DMS 273 (cell line): ENCODE results near the gene NAT8.
A peak's percentile ranks its signal among the peaks of the same experiment; 100 is the strongest.
"Not testable (repeated sequence)": the region's sequence is repeated elsewhere in the genome, so short reads cannot be mapped to it uniquely, and the experiment has no call there.

Experiments
- DNase-seq: peaks from one replicate; lab custom pipeline; 2025; ENCODE audit not compliant: unreplicated experiment; lab: John Stamatoyannopoulos, UW

Gene NAT8, protein sequence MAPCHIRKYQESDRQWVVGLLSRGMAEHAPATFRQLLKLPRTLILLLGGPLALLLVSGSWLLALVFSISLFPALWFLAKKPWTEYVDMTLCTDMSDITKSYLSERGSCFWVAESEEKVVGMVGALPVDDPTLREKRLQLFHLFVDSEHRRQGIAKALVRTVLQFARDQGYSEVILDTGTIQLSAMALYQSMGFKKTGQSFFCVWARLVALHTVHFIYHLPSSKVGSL

GRCh38 chr2:73642338-73643018 is at the start of gene NAT8:
Gene NAT8 (minus strand): TSS chr2:73642422. CDS start chr2:73641628, 794 bp downstream.
- no peak for DNase-seq

GRCh38 chr2:73690372-73691088 is 48.3 kb upstream of the NAT8 start:
- peak; percentile 63 for DNase-seq

DNA sequence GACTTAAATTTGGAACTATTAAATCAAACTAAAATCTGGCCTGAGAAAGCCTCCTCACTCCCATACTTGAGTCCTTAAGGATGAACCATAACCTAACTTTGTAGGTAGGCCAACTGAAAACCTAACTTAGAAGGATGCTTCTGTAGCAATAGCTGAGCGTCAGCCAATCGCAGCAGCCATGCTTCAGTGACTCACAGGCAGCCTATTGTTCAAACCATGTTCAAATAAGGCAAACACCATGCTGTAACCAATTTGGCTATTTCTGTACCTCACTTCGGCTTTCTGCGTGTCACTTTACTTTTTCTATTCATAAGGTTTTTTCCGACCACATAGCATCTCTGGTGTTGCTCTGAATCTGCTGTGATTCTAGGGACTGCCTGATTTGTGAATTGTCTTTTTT is 46.3 kb upstream of the NAT8 start:
- not testable (repeated sequence) for DNase-seq

- DNase-seq = no peak
Observed at GRCh38 chr2:73685764-73686438, 43.7 kb upstream of the NAT8 start.

DNA sequence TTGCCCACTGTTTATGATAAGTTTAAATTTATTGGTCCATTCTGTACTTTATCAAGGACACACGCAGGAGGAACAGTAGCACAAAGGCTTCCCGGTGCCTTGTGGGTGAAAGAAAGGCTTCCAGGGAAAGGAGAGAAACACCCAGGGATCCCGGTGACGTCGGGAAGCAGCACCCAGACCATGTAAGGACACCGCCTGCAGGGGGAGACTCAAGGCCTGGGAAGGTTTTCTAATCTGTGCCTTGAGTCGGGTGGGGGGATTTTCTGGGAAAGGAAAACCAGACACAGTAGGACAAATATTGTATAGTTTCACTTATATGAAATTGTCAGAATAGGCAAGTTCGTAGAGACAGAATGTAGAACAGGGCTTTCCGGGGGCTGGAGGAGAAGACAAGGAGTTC is 42.7 kb upstream of the NAT8 start:
- DNase-seq = peak; percentile 31

DNA sequence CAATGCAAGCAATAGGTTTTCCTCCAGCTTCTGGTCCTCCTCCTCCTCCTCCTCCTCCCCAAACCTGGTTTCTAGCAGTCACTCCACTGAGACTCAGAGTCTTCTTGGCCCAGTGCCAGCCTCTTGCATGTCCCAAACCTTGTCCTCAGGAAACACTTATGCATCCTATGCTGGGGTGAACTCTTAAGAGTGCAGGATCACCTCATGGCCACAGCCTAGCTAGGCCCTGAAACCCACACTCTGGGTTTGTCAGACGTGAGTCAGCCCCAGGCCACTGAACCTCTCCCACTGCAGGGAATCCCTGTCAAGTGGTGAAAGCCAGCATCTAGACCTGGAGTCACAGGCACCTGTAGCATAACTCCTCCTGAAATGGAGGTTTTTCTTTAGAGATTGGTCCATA is 42.1 kb upstream of the NAT8 start:
- DNase-seq = not testable (repeated sequence)

GRCh38 chr2:73679951-73680571 is 37.8 kb upstream of the NAT8 start:
- DNase-seq = peak; percentile 73

- not testable (repeated sequence) for DNase-seq
Observed at GRCh38 chr2:73679237-73679636, 37.0 kb upstream of the NAT8 start.

DNA sequence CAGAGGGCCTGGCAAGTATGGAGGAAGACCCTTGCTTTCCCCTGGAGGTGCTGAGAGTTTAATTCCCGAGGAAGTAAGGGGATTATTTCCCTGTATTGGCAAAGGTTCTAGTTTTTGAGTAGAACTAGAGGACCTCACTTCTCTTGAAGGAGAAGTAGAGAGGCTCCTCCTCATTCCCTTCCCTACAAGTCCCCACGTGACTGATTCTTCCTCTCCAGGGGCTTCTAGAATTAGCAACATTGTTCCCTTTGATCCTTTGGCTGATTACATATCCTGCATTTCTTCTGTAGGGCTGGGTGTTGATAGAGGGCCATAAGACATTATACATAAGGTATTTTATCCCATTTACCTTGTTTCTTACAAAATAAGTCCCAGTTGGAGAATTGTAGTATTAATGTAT is 35.8 kb upstream of the NAT8 start:
- not testable (repeated sequence) for DNase-seq

DNA sequence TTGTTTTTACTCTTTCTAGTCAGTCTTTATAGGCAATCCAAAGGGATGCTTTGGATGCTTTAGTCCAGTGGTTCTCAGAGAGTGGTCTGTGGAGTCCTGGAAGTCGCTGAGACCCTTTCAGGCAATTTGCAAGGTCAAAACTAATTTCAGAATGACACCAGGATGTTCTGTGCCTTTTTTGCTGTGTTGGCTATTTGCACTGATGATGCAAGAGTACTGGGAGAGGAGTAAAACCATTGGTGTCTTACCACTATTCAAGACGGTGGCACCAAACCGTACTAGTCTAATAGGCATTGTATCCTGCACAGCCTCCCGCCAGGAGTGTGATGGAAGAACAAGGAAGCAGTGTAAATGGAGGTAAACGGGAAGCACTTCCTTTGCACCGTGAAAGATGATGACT is 34.0 kb upstream of the NAT8 start:
- DNase-seq = not testable (repeated sequence)

GRCh38 chr2:73674696-73675157 is 32.5 kb upstream of the NAT8 start:
- not testable (repeated sequence) for DNase-seq

DNA sequence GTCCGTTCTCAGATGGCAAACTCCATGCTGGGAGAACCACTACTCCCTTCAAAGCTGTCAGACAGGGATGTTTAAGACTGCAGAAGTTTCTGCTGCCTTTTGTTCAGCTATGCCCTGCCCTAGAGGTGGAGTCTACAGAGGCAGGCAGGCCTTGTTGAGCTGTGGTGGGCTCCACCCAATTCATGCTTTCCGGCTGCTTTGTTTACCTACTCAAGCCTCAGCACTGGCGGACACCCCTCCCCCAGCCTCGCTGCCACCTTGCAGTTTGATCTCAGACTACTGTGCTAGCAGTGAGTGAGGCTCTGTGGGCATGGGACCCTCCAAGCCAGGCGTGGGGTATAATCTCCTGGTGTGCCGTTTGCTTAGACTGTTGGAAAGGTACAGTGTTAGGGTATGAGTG is 27.8 kb upstream of the NAT8 start:
- not testable (repeated sequence) for DNase-seq

DNA sequence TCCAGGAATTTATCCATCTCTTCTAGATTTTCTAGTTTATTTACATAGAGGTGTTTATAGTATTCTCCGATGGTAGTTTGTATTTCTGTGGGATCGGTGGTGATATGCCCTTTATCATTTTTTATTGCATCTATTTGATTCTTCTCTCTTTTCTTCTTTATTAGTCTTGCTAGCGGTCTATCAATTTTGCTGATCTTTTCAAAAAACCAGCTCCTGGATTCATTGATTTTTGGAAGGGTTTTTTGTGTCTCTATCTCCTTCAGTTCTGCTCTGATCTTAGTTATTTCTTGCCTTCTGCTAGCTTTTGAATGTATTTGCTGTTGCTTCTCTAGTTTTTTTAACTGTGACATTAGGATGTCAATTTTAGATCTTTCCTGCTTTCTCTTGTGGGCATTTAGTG is 25.0 kb upstream of the NAT8 start:
- not testable (repeated sequence) for DNase-seq

DNA sequence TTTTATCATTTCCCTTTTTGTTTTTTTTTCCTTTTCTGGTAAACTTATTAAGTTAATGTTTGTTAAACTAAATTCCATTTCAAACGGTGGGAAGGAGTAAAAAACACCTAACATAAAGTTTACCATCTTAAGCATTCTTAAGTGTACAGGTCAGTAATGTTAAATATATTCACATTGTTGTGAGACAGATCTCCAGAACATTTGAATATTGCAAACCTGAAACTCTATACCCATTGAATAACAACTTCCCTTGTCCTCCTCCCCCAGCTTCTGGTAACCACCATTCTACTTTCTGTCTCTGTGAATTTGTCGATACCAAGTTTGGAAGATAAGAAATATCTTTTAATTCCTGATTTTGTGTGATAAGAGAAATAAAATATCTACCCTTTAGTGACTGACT is 12.0 kb upstream of the NAT8 start:
- DNase-seq = no peak

- DNase-seq = no peak
Observed at GRCh38 chr2:73652348-73652747, 10.1 kb upstream of the NAT8 start.

DNA sequence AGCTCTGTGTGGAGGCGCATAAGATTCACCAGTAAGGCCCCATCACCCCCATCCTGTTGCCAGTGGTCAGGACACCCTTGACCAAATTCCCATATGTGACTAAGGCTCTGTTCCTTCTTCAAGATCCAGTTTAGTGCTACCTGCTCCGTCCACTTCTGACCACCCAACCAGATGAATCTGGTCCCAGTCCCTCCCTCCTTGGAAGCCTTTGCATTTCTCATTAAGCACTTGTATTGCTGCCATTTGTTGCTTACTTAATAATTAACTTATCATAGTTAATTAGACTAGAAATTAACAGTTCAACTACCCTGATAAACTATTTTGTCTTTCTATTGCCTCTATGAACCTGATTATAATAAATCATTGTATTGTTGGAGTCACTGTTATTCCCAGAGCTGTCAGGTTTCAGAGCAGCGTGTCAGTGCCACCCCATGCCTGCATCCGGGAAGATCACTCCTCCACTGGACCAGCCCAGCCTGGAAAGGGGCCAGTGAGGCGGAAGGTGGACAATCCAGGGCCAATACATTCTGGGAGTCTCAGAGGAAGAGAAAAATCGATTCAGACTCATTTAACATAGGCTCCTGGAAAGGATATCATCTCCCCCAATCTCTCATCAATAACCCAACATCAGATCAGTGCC is 9.5 kb upstream of the NAT8 start:
- DNase-seq = no peak

GRCh38 chr2:73647690-73648089 is 5.5 kb upstream of the NAT8 start:
- not testable (repeated sequence) for DNase-seq

GRCh38 chr2:73641767-73642062 is 507 bp downstream of the NAT8 start:
- DNase-seq = no peak

DNA sequence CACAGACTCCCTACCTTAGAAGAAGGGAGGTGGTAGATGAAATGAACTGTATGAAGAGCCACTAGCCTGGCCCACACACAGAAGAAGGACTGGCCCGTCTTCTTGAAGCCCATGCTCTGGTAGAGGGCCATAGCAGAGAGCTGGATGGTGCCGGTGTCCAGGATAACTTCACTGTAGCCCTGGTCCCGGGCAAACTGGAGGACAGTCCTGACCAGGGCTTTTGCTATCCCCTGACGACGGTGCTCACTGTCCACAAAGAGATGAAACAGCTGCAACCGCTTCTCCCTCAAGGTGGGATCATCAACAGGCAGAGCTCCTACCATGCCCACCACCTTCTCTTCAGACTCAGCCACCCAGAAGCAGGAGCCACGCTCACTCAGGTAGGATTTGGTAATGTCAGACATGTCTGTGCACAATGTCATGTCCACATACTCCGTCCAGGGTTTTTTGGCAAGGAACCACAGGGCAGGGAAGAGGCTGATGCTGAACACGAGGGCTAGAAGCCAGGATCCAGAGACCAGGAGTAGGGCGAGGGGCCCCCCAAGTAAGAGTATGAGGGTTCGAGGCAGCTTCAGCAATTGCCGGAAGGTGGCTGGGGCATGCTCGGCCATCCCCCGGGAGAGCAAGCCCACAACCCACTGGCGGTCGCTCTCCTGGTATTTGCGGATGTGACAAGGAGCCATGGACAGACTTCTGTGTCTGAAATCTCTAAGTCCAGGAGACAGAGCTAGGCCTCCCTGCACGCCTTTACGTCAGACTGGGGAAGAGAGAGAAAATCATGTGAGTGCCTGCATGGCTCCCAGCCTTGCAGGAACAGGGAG is 1.1 kb downstream of the NAT8 start:
- no peak for DNase-seq

- no peak for DNase-seq
Observed at GRCh38 chr2:73640511-73640911, 1.7 kb downstream of the NAT8 start.
